NB4 (cell line): ENCODE data around the gene ARHGEF10L.

Experiments used
- CTCF ChIP-seq: IDR thresholded peaks from one replicate; pipeline ENCODE4 v1.5.1; 2012; ENCODE audit warnings: low read depth, low read length
- TF ChIP-seq, protein P1 (sequence below): IDR thresholded peaks from 2 replicates; pipeline ENCODE4 v1.6.1; 2011; ENCODE audit warnings: low read depth, low read length

- TF ChIP-seq, protein P1, sequence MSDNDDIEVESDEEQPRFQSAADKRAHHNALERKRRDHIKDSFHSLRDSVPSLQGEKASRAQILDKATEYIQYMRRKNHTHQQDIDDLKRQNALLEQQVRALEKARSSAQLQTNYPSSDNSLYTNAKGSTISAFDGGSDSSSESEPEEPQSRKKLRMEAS, result no peak
- TF ChIP-seq CTCF, result no peak
Measured at GRCh38 chr1:17743925-17744324, 204.4 kb downstream of the ARHGEF10L start.
